Keratinocyte (primary cell): ENCODE results near the gene MIER2. TPM values are rescaled to one million over a fixed set of nuclear protein-coding genes. Genes with fewer than 3 reads are reported as not detected.

Experiments used
- DNase-seq: peaks from one replicate; pipeline ENCODE4 v3.0.0-alpha.2; 2011; ENCODE audit warnings: low read depth, missing footprints, low spot score
- FAIRE-seq: peaks from 2 replicates; lab custom pipeline; 2011; peaks lifted over from hg19 to GRCh38; lab: Jason Lieb, UNC
- H2AFZ ChIP-seq: 2 replicates; pipeline ENCODE4 v1.6.0; 2012; ENCODE audit warnings: low read length, control low read depth, inconsistent platforms; ENCODE audit not compliant: control insufficient read depth
- H3K27ac ChIP-seq: 2 replicates; pipeline ENCODE4 v1.5.1; 2011; ENCODE audit warnings: low read length; ENCODE audit not compliant: control insufficient read depth, insufficient read depth
- H3K27me3 ChIP-seq: 3 replicates; pipeline ENCODE4 v1.6.0; 2011; ENCODE audit warnings: low read length; ENCODE audit not compliant: control insufficient read depth, insufficient read depth; ENCODE audit errors: extremely low read depth
- H3K36me3 ChIP-seq, 2 experiments: 2 replicates in 1 of 2; 3 replicates in 1 of 2; pipeline ENCODE4 v1.5.1; 2011; ENCODE audit warnings: low read length in 2 of 2, mild to moderate bottlenecking in 1 of 2; ENCODE audit not compliant: control insufficient read depth in 2 of 2, insufficient read depth in 2 of 2; ENCODE audit errors: extremely low read depth in 1 of 2
- H3K4me1 ChIP-seq: 3 replicates; pipeline ENCODE4 v1.5.1; 2011; ENCODE audit warnings: low read length; ENCODE audit not compliant: control insufficient read depth, insufficient read depth; ENCODE audit errors: extremely low read depth
- H3K4me2 ChIP-seq: 3 replicates; pipeline ENCODE4 v1.6.0; 2011; ENCODE audit warnings: low read depth, low read length; ENCODE audit not compliant: control insufficient read depth, insufficient read depth; ENCODE audit errors: extremely low read depth
- H3K4me3 ChIP-seq, 3 experiments: fragments of 200-600 bp in 1 of 3; sonication (generic) in 1 of 3; 2 replicates in 2 of 3; 3 replicates in 1 of 3; pipeline ENCODE4 v1.5.1; 2011 to 2016; ENCODE audit warnings: low read length in 3 of 3, mild to moderate bottlenecking in 3 of 3, control low read depth in 2 of 3, inconsistent platforms in 1 of 3, low read depth in 1 of 3, mixed read lengths in 1 of 3, mixed run types in 1 of 3, moderate library complexity in 1 of 3; ENCODE audit not compliant: control insufficient read depth in 2 of 3, insufficient read depth in 2 of 3; ENCODE audit errors: extremely low read depth in 1 of 3
- H3K79me2 ChIP-seq: 2 replicates; pipeline ENCODE4 v1.6.0; 2012; ENCODE audit warnings: low read length; ENCODE audit not compliant: control insufficient read depth, insufficient read depth
- H3K9ac ChIP-seq: 3 replicates; pipeline ENCODE4 v1.6.0; 2011; ENCODE audit warnings: low read length; ENCODE audit not compliant: control insufficient read depth, insufficient read depth; ENCODE audit errors: extremely low read depth
- H3K9me1 ChIP-seq: 3 replicates; pipeline ENCODE4 v1.6.0; 2011; ENCODE audit warnings: low read length; ENCODE audit not compliant: control insufficient read depth, insufficient read depth; ENCODE audit errors: extremely low read depth
- H3K9me3 ChIP-seq: 2 replicates; pipeline ENCODE4 v1.5.1; 2012; ENCODE audit warnings: low read depth, low read length; ENCODE audit not compliant: control insufficient read depth
- H4K20me1 ChIP-seq: 3 replicates; pipeline ENCODE4 v1.6.0; 2011; ENCODE audit warnings: low read length; ENCODE audit not compliant: control insufficient read depth, insufficient read depth; ENCODE audit errors: extremely low read depth
- CTCF ChIP-seq, 3 experiments: IDR thresholded peaks in 1 of 3; conservative IDR thresholded peaks in 1 of 3; optimal IDR thresholded peaks in 1 of 3; 2 replicates in 2 of 3; 3 replicates in 1 of 3; pipeline versions ENCODE3 to v1.5.1; 2011; ENCODE audit warnings: low read length in 3 of 3, mild to moderate bottlenecking in 3 of 3, moderate library complexity in 2 of 3, control low read depth in 1 of 3, inconsistent platforms in 1 of 3; ENCODE audit not compliant: insufficient read depth in 2 of 3; ENCODE audit errors: extremely low read depth in 1 of 3
- EZH2 ChIP-seq: IDR thresholded peaks from one replicate; pipeline ENCODE4 v1.6.1; 2012; ENCODE audit warnings: inconsistent platforms, mild to moderate bottlenecking, low read length, moderate library complexity
- dilution Hi-C: fragments of 300-500 bp; cut with MboI; formaldehyde crosslinking; loops from one replicate; pipeline ENCODE4 v1.7.0; 2020; ENCODE audit warnings: low sequenced_read_pairs; ENCODE audit not compliant: extremely low pct_ligation_motif_present
- polyA plus RNA-seq, 5 experiments: library from polyadenylated mRNA; depleted of rRNA in 3 of 5; stranded (reverse) in 3 of 5; stranded (forward) in 1 of 5; unstranded in 1 of 5; fragments of >200 nt; gene quantifications; 1 replicate in 1 of 5; 2 replicates in 3 of 5; 3 replicates in 1 of 5; pipeline versions ENCODE4 v1.2.1 to v1.2.3, GENCODE V29; 2011 to 2012; ENCODE audit warnings: missing spikeins in 2 of 5, low read depth in 1 of 5, low replicate concordance in 1 of 5

Gene MIER2
- polyA plus RNA-seq, 1 donor (not counting 4 experiments of a cell fraction or from before 2014, with no cell fraction given) = 16.3 TPM

GRCh38 chr19:369256-369655, 24.7 kb upstream of the MIER2 start:
- no peak overlapping the region for H2AFZ ChIP-seq
- dilution Hi-C loops = no loop called here
- FAIRE-seq = no peak
- H3K9me3 ChIP-seq = no peaks in the 10 kb centered on the region
- H3K9ac ChIP-seq = no peak overlapping the region
- peaks cover 15% of the 10 kb centered on the region for H3K27me3 ChIP-seq
- no peaks in the 10 kb centered on the region for H3K36me3 ChIP-seq
- no peaks in the 10 kb centered on the region for H3K79me2 ChIP-seq
- H3K27ac ChIP-seq = no peak overlapping the region
- no peak for TF ChIP-seq CTCF (optimal IDR thresholded peaks at IDR 0.05 in 1 of 3, IDR thresholded peaks at IDR 0.05 in 1 of 3, conservative IDR thresholded peaks at IDR 0.05 in 1 of 3; ENCODE audit: extremely low read depth in 1 of 3, insufficient read depth in 2 of 3, low read length in 3 of 3)
- no peak for TF ChIP-seq EZH2
- H3K4me1 ChIP-seq = peaks cover 7% of the 10 kb centered on the region
- no peak overlapping the region for H3K4me3 ChIP-seq
- DNase-seq = no peak
- no peaks in the 10 kb centered on the region for H3K9me1 ChIP-seq
- no peaks in the 10 kb centered on the region for H4K20me1 ChIP-seq
- H3K4me2 ChIP-seq = no peak overlapping the region

- no peak overlapping the region for H3K4me2 ChIP-seq
- peaks cover 9% of the 10 kb centered on the region for H3K27me3 ChIP-seq
- no peak overlapping the region for H2AFZ ChIP-seq
- H4K20me1 ChIP-seq = no peaks in the 10 kb centered on the region
- FAIRE-seq (no peak), DNase-seq (no peak)
- H3K4me3 ChIP-seq = no peak overlapping the region
- no peaks in the 10 kb centered on the region for H3K9me1 ChIP-seq
- H3K9me3 ChIP-seq = no peaks in the 10 kb centered on the region
- H3K27ac ChIP-seq = no peak overlapping the region
- dilution Hi-C loops = no loop called here
- TF ChIP-seq EZH2 (no peak), CTCF (optimal IDR thresholded peaks at IDR 0.05 in 1 of 3, IDR thresholded peaks at IDR 0.05 in 1 of 3, conservative IDR thresholded peaks at IDR 0.05 in 1 of 3; ENCODE audit: extremely low read depth in 1 of 3, insufficient read depth in 2 of 3, low read length in 3 of 3) (no peak)
- H3K9ac ChIP-seq = no peak overlapping the region
- H3K79me2 ChIP-seq = no peaks in the 10 kb centered on the region
- no peaks in the 10 kb centered on the region for H3K36me3 ChIP-seq
- peaks cover under 1% of the 10 kb centered on the region for H3K4me1 ChIP-seq
Observed at GRCh38 chr19:368630-369024, 24.0 kb upstream of the MIER2 start.
